ENCODE measurements around the gene TRPM3. TPM values are rescaled to one million over a fixed set of nuclear protein-coding genes. Genes with fewer than 3 reads are reported as not detected.

Gene TRPM3
- total and polyA plus RNA-seq, 2 of the 8 experiments (the other 6 are each of a cell fraction or from before 2014, with no cell fraction given), result 2.4 to 10.9 TPM

GRCh38 chr9:70861797-70862196 lies 259.6 kb downstream of the TRPM3 start:
- Histone ChIP-seq H3K23me2 (ENCODE audit: low read depth, low read length) (no peaks in the 10 kb centered on the region), H2BK15ac (ENCODE audit: low read length) (no peak overlapping the region), H3K23ac (ENCODE audit: insufficient read length) (no peak overlapping the region), H3K18ac (ENCODE audit: extremely low read depth, low read length) (no peak overlapping the region), H3K9ac (replicated peaks in 1 of 4; ENCODE audit: extremely low read depth in 1 of 4, low read depth in 3 of 4, low read length in 3 of 4) (no peak overlapping the region), H4K8ac (ENCODE audit: extremely low read depth, insufficient read depth, low read length) (no peak overlapping the region), H2AFZ (ENCODE audit: low read length) (no peak overlapping the region), H3K4me3 (ENCODE audit: extremely low read depth in 1 of 4, insufficient read depth in 2 of 4, low read depth in 3 of 4, low read length in 4 of 4) (no peak overlapping the region), H3K56ac (replicated peaks; ENCODE audit: insufficient read length, low read depth, low read length) (no peak overlapping the region), H4K20me1 (replicated peaks in 1 of 2; ENCODE audit: control insufficient read depth in 1 of 2, insufficient read depth in 2 of 2, low read length in 2 of 2) (no peaks in the 10 kb centered on the region), H4K5ac (ENCODE audit: insufficient read length, low read depth, low read length) (no peak overlapping the region), H3K27me3 (replicated peaks in 1 of 4; ENCODE audit: control insufficient read depth in 3 of 4, extremely low read depth in 1 of 4, insufficient read depth in 3 of 4, low read length in 3 of 4) (no peaks in the 10 kb centered on the region), H2AK5ac (ENCODE audit: low read depth, low read length) (no peak overlapping the region), H2BK5ac (ENCODE audit: low read depth, low read length) (no peak overlapping the region), H3K27ac (ENCODE audit: low read depth, low read length) (no peak overlapping the region), H3K36me3 (ENCODE audit: control insufficient read depth in 2 of 4, insufficient read depth in 4 of 4, low read length in 3 of 4) (peaks cover 0 to 2% (median 0%) of the 10 kb centered on the region in 4 experiments; a peak in 2 of 8 replicates), H2BK20ac (ENCODE audit: low read length) (no peak overlapping the region), H3K4me2 (ENCODE audit: insufficient read depth in 1 of 2, low read depth in 2 of 2, low read length in 2 of 2) (no peak overlapping the region), H3K4ac (replicated peaks; ENCODE audit: insufficient read length, low read depth, low read length) (no peak overlapping the region), H3K4me1 (replicated peaks in 1 of 4; ENCODE audit: control insufficient read depth in 3 of 4, insufficient read depth in 4 of 4, low read length in 3 of 4) (no peaks in the 10 kb centered on the region), H4K91ac (replicated peaks; ENCODE audit: insufficient read length, low read length) (no peak overlapping the region), H3K79me2 (ENCODE audit: control insufficient read depth in 1 of 2, insufficient read depth in 2 of 2, low read length in 2 of 2) (no peaks in the 10 kb centered on the region), H2BK12ac (ENCODE audit: low read depth, low read length) (no peak overlapping the region), H3K79me1 (ENCODE audit: low read depth, low read length) (no peaks in the 10 kb centered on the region), H3K9me3 (ENCODE audit: insufficient read depth in 2 of 2, low read depth in 1 of 2, low read length in 1 of 2) (no peaks in the 10 kb centered on the region), H2BK120ac (replicated peaks; ENCODE audit: low read depth, low read length) (no peak overlapping the region), H3K14ac (ENCODE audit: insufficient read length) (no peak overlapping the region)
- CTCF ChIA-PET (ENCODE audit: partially characterized antibody), result interaction anchor here (1.1 to 2.6 kb wide), 2 partner anchors 220 to 221 kb away, joined by 3 to 8 read pairs; no protein-coding TSS in a partner anchor
- no peak for DNase-seq (ENCODE audit: low read depth in 1 of 2, low spot score in 2 of 2)
- no peak for FAIRE-seq
- POLR2A ChIA-PET (ENCODE audit: partially characterized antibody), result no interaction called here
- WGBS, 2 experiments (ENCODE audit: extremely low coverage in 1 of 2, insufficient coverage in 1 of 2, insufficient read length in 1 of 2, insufficient replicate concordance in 2 of 2, low coverage in 1 of 2, low lambda C conversion rate in 2 of 2, missing lambda C conversion rate in 1 of 2), result 80% methylated on average over 3 of the region's 4 CpGs; no CpG with 5 or more reads in 1 of the 2 experiments

Data from H1 (cell line).